ENCODE results near the gene ADK. TPM values are rescaled to one million over a fixed set of nuclear protein-coding genes. Genes with fewer than 3 reads are reported as not detected.
A peak's percentile ranks its signal among the peaks of the same experiment; 100 is the strongest.

Gene ADK
- polyA plus RNA-seq, 1 donor (not counting 4 experiments of a cell fraction or from before 2014, with no cell fraction given): 139 TPM

GRCh38 chr10:74292871-74293427, 141.9 kb downstream of the ADK start:
- no peak for DNase-seq (ENCODE audit: low read depth, low spot score)
- no peaks in the 10 kb centered on the region for H3K27me3 ChIP-seq (ENCODE audit: control insufficient read depth, extremely low read depth, insufficient read depth, low read length)
- TF ChIP-seq EZH2 (IDR thresholded peaks at IDR 0.05; ENCODE audit: low read length): no peak
- TF ChIP-seq CTCF (optimal IDR thresholded peaks at IDR 0.05 in 1 of 3, IDR thresholded peaks at IDR 0.05 in 1 of 3, conservative IDR thresholded peaks at IDR 0.05 in 1 of 3; ENCODE audit: extremely low read depth in 1 of 3, insufficient read depth in 2 of 3, low read length in 3 of 3): no peak
- H3K9me1 ChIP-seq (ENCODE audit: control insufficient read depth, extremely low read depth, insufficient read depth, low read length): no peaks in the 10 kb centered on the region
- H3K79me2 ChIP-seq (ENCODE audit: control insufficient read depth, insufficient read depth, low read length): peaks cover 44% of the 10 kb centered on the region
- no peaks in the 10 kb centered on the region for H3K9me3 ChIP-seq (ENCODE audit: control insufficient read depth, low read depth, low read length)
- peak; percentile 68 for FAIRE-seq
- H3K9ac ChIP-seq (ENCODE audit: control insufficient read depth, extremely low read depth, insufficient read depth, low read length): peak overlapping the region; percentile 60
- peak overlapping the region; percentile 63 for H3K4me2 ChIP-seq (ENCODE audit: control insufficient read depth, extremely low read depth, insufficient read depth, low read depth, low read length)
- dilution Hi-C loops (cut with MboI; ENCODE audit: extremely low pct_ligation_motif_present, low sequenced_read_pairs): no loop called here
- H3K36me3 ChIP-seq (ENCODE audit: control insufficient read depth in 2 of 2, extremely low read depth in 1 of 2, insufficient read depth in 2 of 2, low read length in 2 of 2): no peaks in the 10 kb centered on the region
- H2AFZ ChIP-seq (ENCODE audit: control insufficient read depth, low read length): no peak overlapping the region
- H3K27ac ChIP-seq (ENCODE audit: control insufficient read depth, insufficient read depth, low read length): peak overlapping the region; percentile 84
- peak overlapping the region in 2 of 3 experiments; percentile 11 to 32 for H3K4me3 ChIP-seq (ENCODE audit: control insufficient read depth in 2 of 3, extremely low read depth in 1 of 3, insufficient read depth in 2 of 3, low read depth in 1 of 3, low read length in 3 of 3)
- H3K4me1 ChIP-seq (ENCODE audit: control insufficient read depth, extremely low read depth, insufficient read depth, low read length): peaks cover 45% of the 10 kb centered on the region
- H4K20me1 ChIP-seq (ENCODE audit: control insufficient read depth, extremely low read depth, insufficient read depth, low read length): no peaks in the 10 kb centered on the region

GRCh38 chr10:74293686-74294371, 142.8 kb downstream of the ADK start:
- Histone ChIP-seq H3K27ac (ENCODE audit: control insufficient read depth, insufficient read depth, low read length) (peak overlapping the region; percentile 84), H2AFZ (ENCODE audit: control insufficient read depth, low read length) (no peak overlapping the region), H3K9me3 (ENCODE audit: control insufficient read depth, low read depth, low read length) (no peaks in the 10 kb centered on the region), H3K9ac (ENCODE audit: control insufficient read depth, extremely low read depth, insufficient read depth, low read length) (peak overlapping the region; percentile 60), H3K4me2 (ENCODE audit: control insufficient read depth, extremely low read depth, insufficient read depth, low read depth, low read length) (peak overlapping the region; percentile 63), H3K27me3 (ENCODE audit: control insufficient read depth, extremely low read depth, insufficient read depth, low read length) (no peaks in the 10 kb centered on the region), H3K79me2 (ENCODE audit: control insufficient read depth, insufficient read depth, low read length) (peaks cover 43% of the 10 kb centered on the region), H3K4me1 (ENCODE audit: control insufficient read depth, extremely low read depth, insufficient read depth, low read length) (peaks cover 45% of the 10 kb centered on the region), H3K36me3 (ENCODE audit: control insufficient read depth in 2 of 2, extremely low read depth in 1 of 2, insufficient read depth in 2 of 2, low read length in 2 of 2) (no peaks in the 10 kb centered on the region), H4K20me1 (ENCODE audit: control insufficient read depth, extremely low read depth, insufficient read depth, low read length) (no peaks in the 10 kb centered on the region), H3K9me1 (ENCODE audit: control insufficient read depth, extremely low read depth, insufficient read depth, low read length) (no peaks in the 10 kb centered on the region), H3K4me3 (ENCODE audit: control insufficient read depth in 2 of 3, extremely low read depth in 1 of 3, insufficient read depth in 2 of 3, low read depth in 1 of 3, low read length in 3 of 3) (peak overlapping the region in 2 of 3 experiments; percentile 22 to 47)
- FAIRE-seq (no peak), DNase-seq (ENCODE audit: low read depth, low spot score) (no peak)
- dilution Hi-C loops (cut with MboI; ENCODE audit: extremely low pct_ligation_motif_present, low sequenced_read_pairs): no loop called here
- TF ChIP-seq CTCF (optimal IDR thresholded peaks at IDR 0.05 in 1 of 3, IDR thresholded peaks at IDR 0.05 in 1 of 3, conservative IDR thresholded peaks at IDR 0.05 in 1 of 3; ENCODE audit: extremely low read depth in 1 of 3, insufficient read depth in 2 of 3, low read length in 3 of 3) (no peak), EZH2 (IDR thresholded peaks at IDR 0.05; ENCODE audit: low read length) (no peak)
